Loucy (cell line): ENCODE results near the gene ASB1.

Experiments used
- EZH2phosphoT487 ChIP-seq: fragments of 200-600 bp; IDR thresholded peaks from 2 replicates; pipeline ENCODE4 v1.6.1; 2018; ENCODE audit warnings: antibody characterized with exemption, mild to moderate bottlenecking, moderate library complexity, borderline replicate concordance
- TF ChIP-seq, protein P1 (sequence below): fragments of 200-600 bp; sonication (generic); conservative IDR thresholded peaks from 2 replicates; pipeline ENCODE4 v1.5.1; 2014; ENCODE audit warnings: mild to moderate bottlenecking, antibody characterized with exemption, low read length

DNA sequence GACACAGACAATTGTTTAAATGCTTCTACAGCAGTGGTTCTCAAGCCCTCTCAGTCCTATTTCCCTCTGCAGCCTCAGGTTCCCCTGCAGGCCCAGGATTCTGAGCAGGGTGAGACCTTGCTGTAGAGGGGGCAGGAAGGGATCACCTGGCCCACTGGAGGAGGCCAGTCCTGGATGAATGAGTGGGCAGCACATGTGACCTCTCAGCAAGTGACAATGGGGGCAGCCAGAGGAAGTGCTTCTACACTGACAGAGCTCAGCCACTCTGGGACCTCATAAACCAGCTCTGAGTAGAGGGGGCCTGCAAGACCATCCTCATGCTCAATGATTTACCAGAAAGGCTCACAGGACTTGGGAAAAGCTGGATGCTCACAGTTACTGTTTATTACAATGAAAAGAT lies 63.2 kb downstream of the ASB1 start:
- TF ChIP-seq, protein P1, sequence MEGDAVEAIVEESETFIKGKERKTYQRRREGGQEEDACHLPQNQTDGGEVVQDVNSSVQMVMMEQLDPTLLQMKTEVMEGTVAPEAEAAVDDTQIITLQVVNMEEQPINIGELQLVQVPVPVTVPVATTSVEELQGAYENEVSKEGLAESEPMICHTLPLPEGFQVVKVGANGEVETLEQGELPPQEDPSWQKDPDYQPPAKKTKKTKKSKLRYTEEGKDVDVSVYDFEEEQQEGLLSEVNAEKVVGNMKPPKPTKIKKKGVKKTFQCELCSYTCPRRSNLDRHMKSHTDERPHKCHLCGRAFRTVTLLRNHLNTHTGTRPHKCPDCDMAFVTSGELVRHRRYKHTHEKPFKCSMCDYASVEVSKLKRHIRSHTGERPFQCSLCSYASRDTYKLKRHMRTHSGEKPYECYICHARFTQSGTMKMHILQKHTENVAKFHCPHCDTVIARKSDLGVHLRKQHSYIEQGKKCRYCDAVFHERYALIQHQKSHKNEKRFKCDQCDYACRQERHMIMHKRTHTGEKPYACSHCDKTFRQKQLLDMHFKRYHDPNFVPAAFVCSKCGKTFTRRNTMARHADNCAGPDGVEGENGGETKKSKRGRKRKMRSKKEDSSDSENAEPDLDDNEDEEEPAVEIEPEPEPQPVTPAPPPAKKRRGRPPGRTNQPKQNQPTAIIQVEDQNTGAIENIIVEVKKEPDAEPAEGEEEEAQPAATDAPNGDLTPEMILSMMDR, result no peak
- no peak for TF ChIP-seq EZH2phosphoT487
